ENCODE measurements around the gene RNASE4. TPM values are rescaled to one million over a fixed set of nuclear protein-coding genes. Genes with fewer than 3 reads are reported as not detected.

Gene RNASE4
- total and polyA plus RNA-seq, 7 donors: 11.4 to 138 (median 46.3) TPM

DNA sequence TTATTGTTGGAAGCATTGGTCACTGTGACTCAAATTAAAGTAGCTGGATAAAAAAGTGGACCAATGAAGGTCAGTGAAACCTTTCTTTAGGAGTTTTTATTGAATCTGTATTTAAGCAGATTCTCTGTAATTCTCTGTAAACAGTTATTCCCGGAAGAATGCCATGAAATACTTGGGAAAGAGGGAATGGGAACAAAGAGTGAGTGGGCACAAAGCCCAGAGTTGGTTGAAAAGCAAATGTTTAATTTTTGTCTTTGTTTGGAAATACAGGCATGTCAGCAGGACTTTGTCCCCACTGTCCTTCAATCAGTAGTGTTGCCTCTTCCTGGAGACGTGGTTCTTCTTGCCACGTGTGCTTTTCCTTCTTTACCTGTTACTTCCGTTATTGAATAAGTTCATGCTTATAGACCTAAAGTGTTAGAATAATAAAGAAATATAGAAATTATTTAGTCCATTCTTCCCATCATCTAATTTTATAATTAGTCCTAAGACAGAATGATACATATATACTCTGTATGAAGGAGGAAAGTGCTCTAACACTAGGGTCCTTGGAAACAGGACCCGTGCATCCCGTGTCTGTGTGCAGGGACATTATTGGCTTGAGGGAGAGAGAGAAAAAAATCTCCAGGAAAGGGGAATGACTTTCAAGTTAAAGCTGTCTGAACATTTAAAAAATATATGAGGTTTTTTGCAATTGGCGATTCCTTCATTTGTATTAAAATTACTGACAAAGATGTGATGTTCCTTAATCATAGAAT lies 2.2 kb downstream of the RNASE4 start:
- WGBS, 2 donors: 14 to 64% methylated on average over 7 of the region's 7 CpGs
- no peak for DNase-seq
- Histone ChIP-seq H3K36me3 (no peaks in the 10 kb centered on the region), H3K4me3 (peak overlapping the region in 1 of 4 donors; percentile 11), H3K9me3 (no peaks in the 10 kb centered on the region), H3K27ac (peak overlapping the region in 3 of 4 donors; percentile 99 to 100 (median 99)), H3K4me1 (peaks cover 4 to 34% (median 26%) of the 10 kb centered on the region in 4 donors), H3K27me3 (no peaks in the 10 kb centered on the region)
- intact Hi-C loops (cut with DNase I): loop anchor here (10.0 kb wide), 1 partner anchor 788 kb away; the partner anchor contains the start of genes RAB2B and TOX4
- TF ChIP-seq, protein P1, sequence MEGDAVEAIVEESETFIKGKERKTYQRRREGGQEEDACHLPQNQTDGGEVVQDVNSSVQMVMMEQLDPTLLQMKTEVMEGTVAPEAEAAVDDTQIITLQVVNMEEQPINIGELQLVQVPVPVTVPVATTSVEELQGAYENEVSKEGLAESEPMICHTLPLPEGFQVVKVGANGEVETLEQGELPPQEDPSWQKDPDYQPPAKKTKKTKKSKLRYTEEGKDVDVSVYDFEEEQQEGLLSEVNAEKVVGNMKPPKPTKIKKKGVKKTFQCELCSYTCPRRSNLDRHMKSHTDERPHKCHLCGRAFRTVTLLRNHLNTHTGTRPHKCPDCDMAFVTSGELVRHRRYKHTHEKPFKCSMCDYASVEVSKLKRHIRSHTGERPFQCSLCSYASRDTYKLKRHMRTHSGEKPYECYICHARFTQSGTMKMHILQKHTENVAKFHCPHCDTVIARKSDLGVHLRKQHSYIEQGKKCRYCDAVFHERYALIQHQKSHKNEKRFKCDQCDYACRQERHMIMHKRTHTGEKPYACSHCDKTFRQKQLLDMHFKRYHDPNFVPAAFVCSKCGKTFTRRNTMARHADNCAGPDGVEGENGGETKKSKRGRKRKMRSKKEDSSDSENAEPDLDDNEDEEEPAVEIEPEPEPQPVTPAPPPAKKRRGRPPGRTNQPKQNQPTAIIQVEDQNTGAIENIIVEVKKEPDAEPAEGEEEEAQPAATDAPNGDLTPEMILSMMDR (IDR thresholded peaks at IDR 0.05): no peak
- TF ChIP-seq POLR2AphosphoS5 (IDR thresholded peaks at IDR 0.05): no peak
- TF ChIP-seq POLR2A (IDR thresholded peaks at IDR 0.05): no peak

DNA sequence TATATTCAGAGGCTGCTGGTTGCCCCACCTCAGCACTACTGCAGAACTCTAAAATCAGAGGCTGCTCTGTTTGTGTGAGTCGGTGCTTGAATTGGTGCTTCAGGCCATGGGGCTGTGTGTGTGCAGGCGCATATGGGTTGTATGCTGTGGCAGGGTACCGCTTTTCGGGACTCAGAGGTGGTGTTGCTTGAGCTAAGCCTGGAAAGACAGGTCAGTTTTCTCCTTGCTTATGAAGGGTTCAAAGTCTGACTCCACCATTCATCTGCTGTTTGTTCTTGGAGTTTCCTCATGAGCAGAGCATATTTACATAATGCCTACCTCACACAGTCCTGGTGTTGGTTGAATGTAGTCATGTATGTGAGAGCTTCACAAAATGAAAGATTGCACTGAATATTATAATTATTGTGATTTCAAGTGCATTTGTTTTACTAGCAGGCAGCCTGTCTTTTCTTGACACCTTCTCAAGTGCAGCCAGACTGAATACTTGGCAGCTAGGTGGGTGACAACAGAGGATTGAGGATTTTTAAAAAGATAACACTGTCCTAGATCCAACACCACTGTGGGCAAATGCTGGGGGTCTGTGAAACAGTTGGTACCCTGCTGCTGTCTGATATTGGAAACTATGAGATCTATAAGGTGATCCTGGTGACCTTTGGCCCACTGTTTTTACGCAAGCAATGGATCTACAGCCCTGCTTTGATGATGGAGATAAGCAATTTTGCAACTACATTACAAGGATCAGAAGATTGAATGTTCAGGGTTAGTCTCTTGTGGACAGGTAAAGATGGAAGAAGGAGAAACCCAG lies 3.2 kb downstream of the RNASE4 start:
- no peak for DNase-seq
- Histone ChIP-seq H3K4me3 (no peak overlapping the region), H3K9me3 (no peaks in the 10 kb centered on the region), H3K27me3 (no peaks in the 10 kb centered on the region), H3K36me3 (no peaks in the 10 kb centered on the region), H3K27ac (no peak overlapping the region), H3K4me1 (peaks cover 4 to 32% (median 26%) of the 10 kb centered on the region in 4 donors)
- WGBS, 2 donors: 23 to 79% methylated on average over 5 of the region's 5 CpGs
- intact Hi-C loops (cut with DNase I): loop anchor here (10.0 kb wide), 1 partner anchor 787 kb away; the partner anchor contains the start of genes RAB2B and TOX4
- no peak for TF ChIP-seq POLR2A (IDR thresholded peaks at IDR 0.05)

DNA sequence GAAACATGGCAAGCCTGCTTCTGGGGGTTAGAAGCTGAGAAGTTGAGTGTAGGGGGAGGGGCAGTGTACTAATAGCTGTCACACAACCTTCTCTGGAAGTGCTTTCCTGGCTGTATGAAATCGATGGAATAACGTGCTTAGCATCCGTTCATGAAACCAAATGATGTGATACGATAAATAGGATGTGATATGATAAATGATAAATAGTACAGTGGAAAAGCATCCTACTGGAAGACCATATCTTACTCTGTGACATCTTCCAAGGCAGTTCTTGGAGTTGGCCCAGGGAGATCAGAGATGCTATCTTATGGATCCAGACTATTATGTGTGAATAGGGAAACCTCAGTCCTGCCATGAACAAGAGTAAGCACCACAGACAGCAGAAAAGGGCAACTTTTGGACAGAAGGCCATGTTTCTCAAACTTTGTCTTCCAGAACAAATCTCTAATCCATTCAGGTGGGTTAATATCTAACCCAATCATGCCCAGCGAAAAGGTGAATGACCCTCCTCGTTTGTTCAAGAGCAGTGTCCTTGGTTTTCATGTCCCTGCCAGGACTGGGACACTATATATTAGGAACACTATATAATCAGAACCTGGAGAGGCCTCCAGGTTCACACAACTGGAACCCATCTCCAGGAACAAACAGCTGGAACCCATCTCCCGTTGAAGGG lies 3.9 kb downstream of the RNASE4 start, which contains the start of gene ANG:
Gene ANG (plus strand): TSS at position 598 of the 673 bp plus-strand sequence. CDS start 4,801 bp downstream, outside the sequence.
- WGBS, 2 donors: 23 to 65% methylated on average over 7 of the region's 7 CpGs
- Histone ChIP-seq H3K4me3 (no peak within 1 kb of the TSS), H3K27ac (no peak within 1 kb of the TSS), H3K9me3 (no peaks in the 10 kb centered on the region), H3K27me3 (no peaks in the 10 kb centered on the region), H3K4me1 (peaks cover 0 to 32% (median 26%) of the 10 kb centered on the region in 4 donors), H3K36me3 (no peaks in the 10 kb centered on the region)
- DNase-seq: no peak
- intact Hi-C loops (cut with DNase I): loop anchor here (10.0 kb wide), 1 partner anchor 786 kb away; the partner anchor contains the start of genes RAB2B and TOX4
- TF ChIP-seq, protein P1 (IDR thresholded peaks at IDR 0.05): no peak
- TF ChIP-seq POLR2AphosphoS5 (IDR thresholded peaks at IDR 0.05): no peak
- TF ChIP-seq POLR2A (IDR thresholded peaks at IDR 0.05): no peak
- TF ChIP-seq EP300 (IDR thresholded peaks at IDR 0.05): no peak

DNA sequence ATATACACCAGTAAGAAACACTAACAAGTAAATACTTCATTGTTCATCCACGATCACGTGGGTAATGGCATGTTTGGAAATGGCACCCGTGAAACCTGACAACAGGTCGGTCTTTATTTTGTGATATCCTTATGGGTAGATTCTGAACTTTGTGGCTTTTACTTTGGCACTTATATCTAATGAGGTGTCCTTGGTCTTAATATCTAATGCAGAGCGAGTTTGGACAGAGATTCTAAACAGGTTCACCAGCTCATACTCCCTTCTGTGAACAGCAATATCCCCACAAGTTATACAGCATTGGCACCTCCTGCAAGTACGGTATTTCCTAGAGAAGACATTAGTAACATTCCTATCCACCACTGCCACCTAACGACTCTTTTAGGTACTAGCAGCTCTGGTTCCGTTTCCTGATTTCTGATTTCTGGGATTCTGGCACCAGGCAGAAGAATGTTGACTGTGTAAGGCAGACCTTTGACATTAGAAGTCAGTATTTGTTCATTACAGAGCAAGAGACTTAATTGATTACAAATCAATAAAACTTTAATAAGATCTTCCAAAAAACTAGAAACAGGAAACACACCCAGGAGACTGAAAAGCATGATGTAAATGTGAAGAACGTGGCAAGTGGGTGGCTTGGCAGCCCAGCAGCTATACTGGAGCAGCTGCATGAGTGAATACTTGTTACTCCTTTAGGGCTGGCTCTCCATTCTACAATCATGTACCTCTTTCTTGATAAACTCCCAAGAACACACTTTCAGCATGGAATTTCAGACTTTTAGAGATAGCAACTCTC lies 6.7 kb downstream of the RNASE4 start:
- H3K27ac ChIP-seq: no peak overlapping the region
- H3K9me3 ChIP-seq: no peaks in the 10 kb centered on the region
- H3K4me1 ChIP-seq: peaks cover 0 to 22% (median 14%) of the 10 kb centered on the region in 4 donors
- H3K4me3 ChIP-seq: no peak overlapping the region
- TF ChIP-seq POLR2A (IDR thresholded peaks at IDR 0.05): no peak
- TF ChIP-seq, protein P1 (IDR thresholded peaks at IDR 0.05): peak in 3 of 4 experiments; percentile 72 to 85 (median 73)
- TF ChIP-seq EP300 (IDR thresholded peaks at IDR 0.05): no peak
- TF ChIP-seq POLR2AphosphoS5 (IDR thresholded peaks at IDR 0.05): no peak
- intact Hi-C loops (cut with DNase I): loop anchor here (2.0 to 10.0 kb wide), 2 partner anchors 160 to 164 kb away; no protein-coding TSS in a partner anchor
- no peaks in the 10 kb centered on the region for H3K27me3 ChIP-seq
- H3K36me3 ChIP-seq: peaks cover 0 to 25% (median 1%) of the 10 kb centered on the region in 4 donors
- 21 to 37% methylated on average over 9 of the region's 9 CpGs for WGBS, 2 donors
- DNase-seq: no peak

All from sigmoid colon (tissue), 7 donors.